ENCODE measurements around the gene VWA2.

VWA2 gene

DNA sequence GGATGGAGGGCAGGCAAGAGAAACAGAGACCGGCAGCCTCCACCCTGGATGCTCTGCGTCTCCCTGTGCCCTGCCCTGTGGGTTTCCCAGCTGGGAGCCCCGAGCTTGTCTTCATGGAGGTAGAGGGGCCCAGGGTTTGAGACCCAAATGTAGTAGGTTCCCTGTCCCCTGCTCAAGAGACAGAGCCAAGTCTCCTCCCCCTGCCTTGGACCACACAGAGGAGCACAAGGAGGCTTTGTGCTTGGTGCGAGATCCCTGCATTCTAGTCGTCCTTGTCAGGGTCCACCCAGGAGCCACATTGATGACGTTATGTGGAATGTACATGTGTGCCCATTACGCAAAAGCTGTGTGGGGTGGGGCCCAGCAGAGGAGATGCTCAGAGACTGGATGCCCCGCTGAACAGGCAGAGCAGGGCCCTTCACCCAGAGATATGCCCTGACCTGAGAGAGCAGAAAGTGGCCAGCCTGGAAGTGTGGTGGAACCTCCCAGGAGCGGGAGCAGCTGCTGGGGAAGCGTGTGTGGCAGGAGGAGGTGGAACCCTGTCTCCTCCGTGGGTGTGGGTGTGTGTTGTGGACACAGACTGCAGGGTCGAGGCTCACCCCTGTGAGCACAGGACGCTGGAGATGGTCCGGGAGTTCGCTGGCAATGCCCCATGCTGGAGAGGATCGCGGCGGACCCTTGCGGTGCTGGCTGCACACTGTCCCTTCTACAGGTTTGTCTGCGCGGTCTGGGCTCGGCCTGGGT is 39.3 kb downstream of the VWA2 start:
- DNase-seq, result no peak

GRCh38 chr10:114278884-114279191 is 39.8 kb downstream of the VWA2 start:
- DNase-seq, result no peak

DNA sequence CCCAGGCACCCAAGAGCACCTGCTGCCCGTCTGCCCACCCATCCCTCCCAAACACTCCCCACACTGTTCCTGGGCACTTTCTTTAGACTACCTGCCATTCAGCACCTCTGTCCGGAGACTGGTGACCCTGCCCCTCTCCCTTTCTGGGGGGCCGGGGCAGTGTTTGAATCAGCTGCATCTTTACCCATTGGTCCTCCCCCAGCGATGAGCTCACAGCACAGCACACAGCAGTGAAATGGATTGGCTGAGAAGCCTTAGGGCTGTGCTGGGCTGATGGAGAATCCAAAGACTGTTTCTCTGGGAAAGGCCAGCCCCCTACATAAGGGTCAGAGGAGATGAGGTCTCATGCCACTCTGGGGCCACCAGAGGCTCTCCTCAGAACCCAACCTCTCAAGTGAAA is 40.2 kb downstream of the VWA2 start:
- no peak for DNase-seq

GRCh38 chr10:114279901-114280644 is 41.0 kb downstream of the VWA2 start:
- no peak for DNase-seq

- no peak for DNase-seq
These were observed 42.0 kb downstream of the VWA2 start for GRCh38 chr10:114281006-114281405.

DNA sequence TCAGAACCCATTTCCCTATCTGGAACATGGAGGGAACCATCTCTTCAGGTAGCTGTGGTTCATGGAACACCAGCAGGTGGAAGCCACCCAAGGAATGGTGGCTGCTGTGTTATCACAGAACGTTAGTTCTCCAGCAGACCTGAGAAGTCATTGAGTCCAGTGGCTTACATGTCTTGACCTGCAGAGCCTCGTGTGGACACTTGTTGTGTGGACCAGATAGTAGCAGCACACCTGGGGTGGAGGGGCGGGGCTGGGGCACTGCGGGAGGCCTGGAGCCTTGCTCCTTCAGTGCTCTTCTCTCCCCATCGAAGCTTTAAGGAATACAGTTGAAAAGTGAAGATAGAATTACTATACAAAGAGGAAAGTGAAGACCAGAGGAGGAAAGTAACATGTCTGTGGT is 42.4 kb downstream of the VWA2 start:
- no peak for DNase-seq

DNA sequence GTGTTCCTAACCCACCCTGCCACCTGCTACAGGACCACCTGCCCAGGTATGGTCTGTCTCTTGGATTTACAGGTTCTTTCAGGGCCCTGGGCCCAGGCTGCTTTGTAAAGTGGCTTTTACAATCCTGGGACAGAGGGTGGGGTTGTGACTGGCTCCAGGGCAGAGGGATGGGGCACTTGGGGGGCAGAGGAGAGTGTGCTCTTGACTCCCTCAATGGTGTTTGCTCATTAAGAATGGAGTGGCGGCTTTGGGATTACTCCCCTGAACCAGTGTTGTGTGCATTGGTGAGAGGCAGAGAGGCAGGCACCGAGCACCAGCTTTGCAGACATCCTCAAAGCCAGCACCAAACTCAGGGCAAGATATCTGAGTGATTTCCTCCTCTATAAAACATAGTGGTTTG is 43.5 kb downstream of the VWA2 start:
- no peak for DNase-seq

GRCh38 chr10:114283091-114283490 is 44.0 kb downstream of the VWA2 start:
- DNase-seq, result no peak

- DNase-seq, result no peak
These were observed 44.6 kb downstream of the VWA2 start for GRCh38 chr10:114283535-114284234.

GRCh38 chr10:114284346-114285071 is 45.5 kb downstream of the VWA2 start:
- DNase-seq, result no peak

DNA sequence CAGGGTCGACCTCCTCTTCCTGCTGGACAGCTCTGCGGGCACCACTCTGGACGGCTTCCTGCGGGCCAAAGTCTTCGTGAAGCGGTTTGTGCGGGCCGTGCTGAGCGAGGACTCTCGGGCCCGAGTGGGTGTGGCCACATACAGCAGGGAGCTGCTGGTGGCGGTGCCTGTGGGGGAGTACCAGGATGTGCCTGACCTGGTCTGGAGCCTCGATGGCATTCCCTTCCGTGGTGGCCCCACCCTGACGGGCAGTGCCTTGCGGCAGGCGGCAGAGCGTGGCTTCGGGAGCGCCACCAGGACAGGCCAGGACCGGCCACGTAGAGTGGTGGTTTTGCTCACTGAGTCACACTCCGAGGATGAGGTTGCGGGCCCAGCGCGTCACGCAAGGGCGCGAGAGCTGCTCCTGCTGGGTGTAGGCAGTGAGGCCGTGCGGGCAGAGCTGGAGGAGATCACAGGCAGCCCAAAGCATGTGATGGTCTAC is 46.9 kb downstream of the VWA2 start:
- no peak for DNase-seq

GRCh38 chr10:114286921-114287320 is 47.9 kb downstream of the VWA2 start:
- DNase-seq, result no peak

DNA sequence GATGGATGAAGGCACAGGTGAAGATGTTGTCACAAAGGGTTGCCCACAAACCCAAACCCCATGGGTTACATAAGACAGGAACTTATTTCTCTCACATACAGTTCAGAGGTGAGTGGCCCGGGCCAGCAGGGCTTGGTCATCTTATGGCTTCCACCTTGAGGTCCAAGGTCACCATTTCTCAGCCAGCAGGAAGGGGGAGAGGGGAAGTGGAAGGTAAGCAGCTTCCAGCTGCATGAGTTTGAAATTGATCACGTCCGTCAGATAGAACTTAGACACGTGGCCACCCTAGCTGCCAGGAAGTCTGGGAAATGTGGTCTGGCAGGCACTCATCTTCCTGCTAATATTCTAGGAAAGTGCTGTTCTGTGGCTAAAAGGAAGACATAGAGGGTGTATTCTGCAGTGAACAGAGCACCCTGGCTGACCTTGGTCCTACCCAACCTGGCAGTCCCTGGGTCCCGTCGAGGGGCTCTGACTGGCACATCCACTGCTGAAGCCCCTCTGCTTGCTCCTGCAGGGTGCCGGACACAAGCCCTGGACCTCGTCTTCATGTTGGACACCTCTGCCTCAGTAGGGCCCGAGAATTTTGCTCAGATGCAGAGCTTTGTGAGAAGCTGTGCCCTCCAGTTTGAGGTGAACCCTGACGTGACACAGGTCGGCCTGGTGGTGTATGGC is 49.5 kb downstream of the VWA2 start:
- DNase-seq, result no peak

DNA sequence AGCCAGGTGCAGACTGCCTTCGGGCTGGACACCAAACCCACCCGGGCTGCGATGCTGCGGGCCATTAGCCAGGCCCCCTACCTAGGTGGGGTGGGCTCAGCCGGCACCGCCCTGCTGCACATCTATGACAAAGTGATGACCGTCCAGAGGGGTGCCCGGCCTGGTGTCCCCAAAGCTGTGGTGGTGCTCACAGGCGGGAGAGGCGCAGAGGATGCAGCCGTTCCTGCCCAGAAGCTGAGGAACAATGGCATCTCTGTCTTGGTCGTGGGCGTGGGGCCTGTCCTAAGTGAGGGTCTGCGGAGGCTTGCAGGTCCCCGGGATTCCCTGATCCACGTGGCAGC is 50.0 kb downstream of the VWA2 start:
- no peak for DNase-seq

- no peak for DNase-seq
These were observed 51.0 kb downstream of the VWA2 start for GRCh38 chr10:114290038-114290437.

DNA sequence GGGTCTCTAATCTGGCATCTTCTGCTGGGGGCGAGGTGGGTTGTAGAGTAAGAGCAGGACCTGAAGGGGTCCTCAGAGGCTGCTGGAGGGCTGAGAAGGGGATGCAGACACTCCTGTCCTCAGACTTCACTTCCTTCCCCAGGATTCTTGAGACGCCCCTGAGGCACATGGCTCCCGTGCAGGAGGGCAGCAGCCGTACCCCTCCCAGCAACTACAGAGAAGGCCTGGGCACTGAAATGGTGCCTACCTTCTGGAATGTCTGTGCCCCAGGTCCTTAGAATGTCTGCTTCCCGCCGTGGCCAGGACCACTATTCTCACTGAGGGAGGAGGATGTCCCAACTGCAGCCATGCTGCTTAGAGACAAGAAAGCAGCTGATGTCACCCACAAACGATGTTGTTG is 52.0 kb downstream of the VWA2 start:
- no peak for DNase-seq

GRCh38 chr10:114291516-114291915 is 52.5 kb downstream of the VWA2 start:
- no peak for DNase-seq

DNA sequence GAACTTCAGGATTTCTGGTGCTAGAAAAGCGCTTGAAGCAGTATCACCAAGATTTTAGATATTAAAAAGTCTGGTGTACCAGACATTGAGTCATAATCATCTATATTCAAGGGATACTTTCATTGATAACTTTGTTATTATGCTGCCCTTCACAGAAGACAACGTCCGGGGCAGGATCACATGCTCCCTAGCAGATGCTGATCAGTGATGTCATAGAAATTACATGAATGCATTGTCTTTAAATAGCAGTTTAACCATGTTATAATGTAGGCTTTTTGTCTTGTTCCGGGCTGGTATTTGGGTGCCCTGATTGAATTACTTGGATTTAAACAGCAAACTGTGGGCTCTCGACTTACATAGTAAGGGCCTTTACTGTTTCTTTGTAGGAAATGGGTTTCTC is 54.0 kb downstream of the VWA2 start:
- no peak for DNase-seq

DNA sequence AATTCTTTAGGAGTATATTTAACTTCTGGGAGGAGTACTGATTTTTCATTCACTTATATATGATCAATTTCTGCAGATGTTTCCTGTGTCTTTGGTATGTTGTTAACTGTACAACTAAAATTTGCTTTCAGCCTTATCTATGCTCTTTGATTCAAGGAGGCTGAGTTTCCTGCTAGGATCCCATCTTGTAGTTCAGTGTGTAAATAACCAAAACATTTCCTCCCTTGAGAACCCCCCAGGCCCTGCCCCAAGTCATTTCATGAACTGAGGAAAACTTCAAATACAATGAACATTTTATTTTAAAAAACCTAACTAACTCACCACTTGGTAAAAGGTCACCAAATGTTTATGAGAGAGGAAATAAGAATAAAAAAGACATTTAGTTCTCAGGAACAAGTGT is 55.5 kb downstream of the VWA2 start:
- DNase-seq, result no peak

- no peak for DNase-seq
These were observed 56.3 kb downstream of the VWA2 start for GRCh38 chr10:114295393-114295792.

DNA sequence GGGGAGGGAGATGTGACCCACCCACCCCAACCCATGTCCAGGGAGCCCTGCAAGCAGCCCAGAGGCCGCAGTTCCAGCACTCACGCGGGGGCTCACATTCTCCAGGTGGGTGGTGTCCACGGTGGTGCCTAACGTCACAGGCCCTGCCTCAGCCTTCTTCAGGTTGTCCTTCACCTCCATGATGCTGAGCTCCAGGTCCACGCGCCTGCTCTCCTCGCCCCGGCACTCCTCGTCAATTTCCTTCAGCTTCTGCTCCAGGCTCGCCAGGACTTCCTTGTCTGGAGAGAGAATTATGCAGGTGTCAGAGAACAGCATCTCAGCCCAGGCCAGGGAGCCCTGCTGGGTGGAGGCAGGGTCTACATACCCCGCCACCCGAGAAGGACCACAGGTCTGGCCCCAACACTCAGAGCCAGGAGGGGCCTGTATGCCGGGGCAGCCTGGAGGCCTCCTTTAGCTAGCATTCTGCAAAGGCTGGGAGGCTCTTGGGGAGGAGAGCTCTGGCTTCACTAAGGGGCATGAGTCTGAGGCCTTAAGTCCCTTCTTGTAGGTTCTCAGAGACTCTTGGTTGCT is 58.2 kb downstream of the VWA2 start:
- DNase-seq, result no peak

DNA sequence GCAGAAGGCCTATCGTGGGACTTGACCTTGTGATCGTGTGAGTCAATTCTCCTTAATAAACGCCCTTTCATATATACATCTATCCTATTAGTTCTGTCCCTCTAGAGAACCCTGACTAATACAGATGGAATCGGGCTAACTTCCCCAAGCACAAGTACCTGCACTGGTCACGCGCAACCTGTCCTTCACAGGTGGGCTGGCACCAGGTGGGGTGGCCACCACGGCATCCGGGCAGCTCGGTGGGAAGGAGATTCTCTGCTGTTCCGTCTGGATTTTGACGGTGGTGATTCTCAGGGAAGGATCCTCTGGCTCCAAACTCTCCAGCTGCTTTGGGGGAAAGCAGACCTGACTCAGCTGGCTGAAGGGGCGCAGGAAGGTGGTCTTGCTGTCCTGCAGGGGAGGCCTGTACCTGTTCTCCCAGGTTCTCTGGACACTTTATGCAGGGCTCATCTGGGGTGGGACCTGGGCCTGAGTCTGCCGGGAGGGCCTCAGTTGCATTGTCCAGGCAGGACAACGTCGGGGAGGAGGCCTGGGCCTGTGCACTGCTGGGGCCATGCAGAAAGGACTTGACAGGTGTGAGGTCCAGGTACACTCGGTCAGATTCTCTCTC is 61.1 kb downstream of the VWA2 start:
- no peak for DNase-seq

Measured in stimulated activated CD4-positive, alpha-beta T cell treated with anti-CD3 and anti-CD28 coated beads, Interleukin-2, amount 100 ng/mL, for 24 hours (primary cell).